Measurements from ENCODE around the gene SMARCD3. TPM values are rescaled to one million over a fixed set of nuclear protein-coding genes. Genes with fewer than 3 reads are reported as not detected.
A peak's percentile ranks its signal among the peaks of the same experiment; 100 is the strongest.

The SMARCD3 gene
- total and polyA plus RNA-seq, 12 donors: 77.7 to 175 (median 97.6) TPM

- no peak for TF ChIP-seq CTCF (IDR thresholded peaks at IDR 0.05)
- DNase-seq (no peak), ATAC-seq (no peak)
- WGBS, 2 donors: 72% methylated on average over 10 of the region's 10 CpGs
- no peaks in the 10 kb centered on the region for H3K27me3 ChIP-seq
- peak overlapping the region in 9 of 10 donors; percentile 65 to 94 (median 88) for H3K4me3 ChIP-seq
- intact Hi-C loops (cut with DNase I): loop anchor here in 2 of 10 donors (5.0 kb wide), 1 partner anchor 106 kb away; no protein-coding TSS in a partner anchor
- H3K4me1 ChIP-seq: peaks cover 13 to 41% (median 32%) of the 10 kb centered on the region in 9 donors
- H3K27ac ChIP-seq: peak overlapping the region in 9 of 10 donors; percentile 70 to 91 (median 81)
- peaks cover 0 to 23% (median 16%) of the 10 kb centered on the region in 9 donors for H3K36me3 ChIP-seq
- no peaks in the 10 kb centered on the region for H3K9me3 ChIP-seq
These were observed 20.2 kb downstream of the SMARCD3 start for GRCh38 chr7:151228024-151228866.

GRCh38 chr7:151226875-151227782, 21.4 kb downstream of the SMARCD3 start, which contains the start of gene ABCF2:
ABCF2 (minus strand) TSS chr7:151227205; CDS start chr7:151226458, 747 bp downstream.
- Histone ChIP-seq H3K9me3 (no peaks in the 10 kb centered on the region), H3K27me3 (no peaks in the 10 kb centered on the region), H3K27ac (peak within 1 kb of the TSS in 9 of 10 donors; percentile 70 to 91 (median 81)), H3K4me1 (peaks cover 9 to 37% (median 27%) of the 10 kb centered on the region in 9 donors), H3K36me3 (peaks cover 0 to 35% (median 27%) of the 10 kb centered on the region in 9 donors), H3K4me3 (peak within 1 kb of the TSS; percentile 65 to 94 (median 88))
- ATAC-seq (peak; percentile 99 to 100 (median 99)), DNase-seq (peak; percentile 99)
- intact Hi-C loops (cut with DNase I): loop anchor here in 2 of 10 donors (5.0 kb wide), 1 partner anchor 105 kb away; no protein-coding TSS in a partner anchor
- TF ChIP-seq CTCF (IDR thresholded peaks at IDR 0.05): peak in 1 of 9 donors; percentile 7
- 0 to 1% methylated on average over 68 of the region's 68 CpGs for WGBS, 2 donors

- Histone ChIP-seq H3K4me3 (peak overlapping the region; percentile 65 to 94 (median 88)), H3K9me3 (no peaks in the 10 kb centered on the region), H3K36me3 (peaks cover 0 to 41% (median 33%) of the 10 kb centered on the region in 9 donors), H3K27me3 (no peaks in the 10 kb centered on the region), H3K27ac (peak overlapping the region in 9 of 10 donors; percentile 63 to 91 (median 81)), H3K4me1 (peaks cover 8 to 31% (median 25%) of the 10 kb centered on the region in 9 donors)
- WGBS, 2 donors: 0% methylated on average over 15 of the region's 15 CpGs
- intact Hi-C loops (cut with DNase I): loop anchor here in 2 of 10 donors (5.0 kb wide), 1 partner anchor 104 kb away; no protein-coding TSS in a partner anchor
- TF ChIP-seq CTCF (IDR thresholded peaks at IDR 0.05): no peak
- DNase-seq (no peak), ATAC-seq (peak in 5 of 8 donors; percentile 0 to 12 (median 3))
These were observed 22.0 kb downstream of the SMARCD3 start for GRCh38 chr7:151226560-151226874.

All from heart right ventricle (tissue), 16 donors.